Fibroblast of skin of right biceps (primary cell): ENCODE results near the gene CYTH2.

Experiments used
- DNase-seq: peaks from one replicate; pipeline ENCODE4 v3.0.0-alpha.2; 2013

CYTH2 gene

DNA sequence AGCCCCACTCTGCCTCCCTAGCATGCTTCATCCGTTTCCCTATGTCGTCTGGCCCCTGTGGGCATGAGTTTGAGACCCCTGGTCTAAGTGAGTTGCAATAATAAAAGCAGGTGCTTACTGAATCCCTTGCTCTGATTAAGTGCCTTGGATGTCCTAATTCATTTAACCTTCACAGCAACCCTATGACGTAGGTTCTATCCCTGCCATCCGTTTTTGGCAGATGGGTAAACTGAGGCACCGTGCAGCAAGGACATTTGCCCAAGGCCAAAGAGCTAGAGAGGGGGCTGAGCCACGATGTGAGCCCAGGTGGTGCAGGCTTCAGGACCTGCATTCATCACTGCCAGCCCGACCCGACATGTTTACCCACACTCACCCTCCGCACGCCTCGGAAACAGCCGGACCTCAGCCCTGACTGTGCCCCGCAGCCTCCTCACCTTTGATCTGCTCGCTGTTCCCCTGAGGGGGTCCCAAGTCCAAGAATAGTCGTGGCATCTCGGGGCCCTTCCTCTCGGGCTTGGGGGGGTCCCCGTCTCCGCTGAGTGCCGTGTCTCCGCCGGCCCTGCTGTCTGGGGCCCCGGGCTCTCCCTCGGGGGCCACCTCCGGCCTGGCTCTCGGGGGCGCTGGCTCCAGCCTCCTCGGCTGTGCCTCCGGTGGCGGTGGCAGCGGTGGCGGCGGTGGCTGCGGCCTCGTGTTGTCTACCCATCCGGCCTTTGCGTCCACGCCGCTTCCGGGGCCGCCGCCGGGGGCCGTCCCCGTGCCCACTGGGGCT, 28.0 kb downstream of the CYTH2 start:
- DNase-seq: no peak

DNA sequence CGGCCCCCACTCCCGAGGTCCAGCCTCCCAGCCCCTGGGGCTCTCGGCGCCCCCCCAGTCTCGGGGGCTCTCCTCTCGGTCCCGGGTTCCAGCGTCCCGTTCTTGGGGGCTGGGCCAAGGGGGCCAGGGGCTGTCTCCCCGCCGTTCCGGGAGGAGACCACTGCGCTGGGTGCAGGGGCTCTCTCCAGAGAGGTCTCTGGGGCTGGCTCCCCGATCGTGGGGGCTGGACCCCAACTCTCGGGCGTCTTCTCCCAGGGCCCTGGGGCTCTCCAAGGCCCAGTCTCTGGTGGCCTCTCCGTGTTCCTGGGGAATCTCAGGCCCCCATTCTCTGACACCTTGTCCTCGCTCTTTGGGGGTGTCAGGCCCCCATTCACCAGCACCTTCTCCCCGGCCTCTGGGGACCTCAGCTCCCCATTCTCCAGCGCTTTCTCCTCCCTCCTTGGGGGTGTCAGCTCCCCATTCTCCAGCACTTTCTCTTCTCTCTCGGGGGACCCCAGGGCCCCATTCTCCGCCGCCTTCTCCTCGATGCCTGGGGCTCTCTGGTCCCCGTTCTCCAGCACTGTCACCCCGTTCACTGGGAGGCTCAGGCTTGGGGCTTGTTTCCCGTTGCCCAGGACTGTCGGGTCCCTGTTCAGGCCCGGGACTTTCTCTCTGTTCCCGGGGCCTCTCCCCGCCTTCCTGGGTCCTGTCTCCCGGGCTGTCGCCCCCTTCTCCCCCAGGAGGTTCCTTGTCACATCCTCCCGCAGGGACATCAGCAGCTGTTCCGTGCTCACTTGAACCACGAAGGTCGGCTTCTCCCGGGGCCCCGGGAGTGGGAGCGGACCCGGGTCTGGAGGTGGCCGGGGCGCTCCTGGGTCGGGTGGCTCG, 28.8 kb downstream of the CYTH2 start:
- DNase-seq: no peak

DNA sequence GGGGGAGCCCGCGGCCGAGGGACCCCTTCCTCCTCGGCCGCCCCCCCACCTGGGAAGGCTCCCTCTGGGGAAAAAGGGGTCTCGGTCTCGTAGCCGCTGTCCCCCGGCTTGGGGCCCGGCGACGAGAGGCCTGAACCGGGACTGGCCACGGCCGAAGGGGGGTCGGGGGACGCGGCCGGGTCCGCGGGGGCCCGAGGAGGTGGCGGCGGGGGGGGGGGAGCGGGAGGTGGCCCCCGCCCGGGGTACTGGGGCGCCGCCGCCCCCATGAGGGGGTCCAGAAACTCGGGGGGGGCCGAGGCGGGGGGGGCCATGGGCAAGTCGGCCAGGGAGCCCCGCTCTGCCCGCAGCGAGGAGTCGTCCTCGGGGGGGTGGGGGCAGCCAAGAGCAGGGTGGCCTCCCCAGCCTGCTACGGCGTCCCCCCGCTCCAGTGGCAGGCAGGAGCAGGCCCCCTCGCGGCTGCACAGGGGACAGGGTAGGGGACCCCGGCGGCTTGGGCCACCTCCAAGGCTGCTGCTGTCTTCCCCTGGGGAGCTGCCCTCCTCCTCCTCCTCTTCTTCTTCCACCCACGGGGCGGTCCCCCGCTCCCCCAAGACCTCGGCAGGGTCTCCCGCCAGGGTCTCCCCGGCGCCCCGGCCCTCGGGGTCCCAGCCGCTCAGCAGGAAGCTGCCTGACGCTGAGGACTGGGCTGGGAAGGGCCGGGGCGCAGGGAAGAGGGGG, 29.6 kb downstream of the CYTH2 start:
- no peak for DNase-seq

DNA sequence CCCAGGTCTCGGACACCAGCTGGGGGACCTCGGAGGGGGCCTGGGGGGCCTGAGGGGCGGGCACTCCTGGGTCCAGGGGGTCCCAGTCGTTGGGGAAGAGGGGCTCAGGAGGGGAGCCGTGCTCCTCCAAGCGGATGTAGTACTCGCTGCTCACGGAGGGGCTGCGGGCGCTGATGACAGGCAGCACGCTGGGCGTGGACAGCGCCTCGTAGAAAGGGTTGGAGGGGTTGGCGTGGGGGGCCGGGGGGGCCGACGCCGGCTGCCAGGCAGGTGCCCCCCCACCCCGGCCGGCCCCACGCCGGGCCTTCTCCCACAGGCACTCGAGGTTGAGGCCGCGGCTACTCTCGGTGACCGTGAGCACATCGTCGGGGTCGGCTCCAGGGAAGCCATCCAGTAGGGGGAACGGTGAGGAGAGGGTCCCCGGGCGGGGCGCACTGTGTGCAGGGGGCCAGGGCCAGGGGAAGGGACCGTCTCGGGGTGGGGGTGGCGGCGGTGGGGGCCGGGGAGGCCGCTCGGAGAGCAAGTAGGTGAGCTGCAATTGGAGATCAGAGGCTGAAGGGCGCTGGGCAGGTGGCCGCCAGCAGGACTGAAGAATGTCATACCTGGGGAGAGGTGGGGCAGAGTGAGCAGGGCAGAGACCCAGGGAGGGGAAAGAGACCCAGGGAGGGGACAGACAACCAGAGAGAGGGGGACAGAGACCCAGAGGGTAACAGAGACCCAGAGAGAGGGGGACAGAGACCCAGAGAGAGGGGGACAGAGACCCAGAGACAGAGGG, 30.3 kb downstream of the CYTH2 start:
- DNase-seq: no peak

DNA sequence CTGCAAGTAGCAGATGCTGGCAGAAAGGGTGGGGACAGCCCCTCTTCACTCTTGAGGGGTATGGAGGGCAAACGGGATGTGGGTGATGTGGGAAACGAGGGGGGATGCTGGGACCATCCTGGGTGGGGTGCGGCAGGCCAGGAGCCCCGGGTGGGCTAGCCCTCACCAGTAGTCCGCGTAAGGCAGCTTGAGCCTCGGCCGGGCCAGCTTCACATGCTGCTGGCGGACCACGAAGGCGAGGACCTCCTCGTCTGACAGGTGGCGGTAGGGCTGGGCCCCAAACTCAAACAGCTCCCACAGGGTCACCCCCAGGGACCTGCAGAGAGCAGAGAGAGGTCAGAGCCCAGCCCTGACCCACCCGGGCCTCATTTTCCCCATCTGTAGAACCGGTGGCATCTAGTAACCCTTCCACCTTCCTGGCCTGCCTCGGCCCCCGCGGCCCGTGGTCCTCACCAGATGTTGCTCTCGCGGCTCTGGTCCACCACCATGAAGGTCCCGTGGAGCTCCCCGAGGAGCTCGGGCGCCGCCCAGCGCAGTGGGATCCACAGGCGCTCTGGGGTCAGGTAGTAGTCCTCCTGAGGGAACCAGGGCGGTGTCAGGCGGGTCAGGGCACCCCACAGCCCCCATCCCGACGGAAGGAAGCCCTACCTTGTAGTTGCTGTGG, 31.8 kb downstream of the CYTH2 start:
- DNase-seq: no peak

DNA sequence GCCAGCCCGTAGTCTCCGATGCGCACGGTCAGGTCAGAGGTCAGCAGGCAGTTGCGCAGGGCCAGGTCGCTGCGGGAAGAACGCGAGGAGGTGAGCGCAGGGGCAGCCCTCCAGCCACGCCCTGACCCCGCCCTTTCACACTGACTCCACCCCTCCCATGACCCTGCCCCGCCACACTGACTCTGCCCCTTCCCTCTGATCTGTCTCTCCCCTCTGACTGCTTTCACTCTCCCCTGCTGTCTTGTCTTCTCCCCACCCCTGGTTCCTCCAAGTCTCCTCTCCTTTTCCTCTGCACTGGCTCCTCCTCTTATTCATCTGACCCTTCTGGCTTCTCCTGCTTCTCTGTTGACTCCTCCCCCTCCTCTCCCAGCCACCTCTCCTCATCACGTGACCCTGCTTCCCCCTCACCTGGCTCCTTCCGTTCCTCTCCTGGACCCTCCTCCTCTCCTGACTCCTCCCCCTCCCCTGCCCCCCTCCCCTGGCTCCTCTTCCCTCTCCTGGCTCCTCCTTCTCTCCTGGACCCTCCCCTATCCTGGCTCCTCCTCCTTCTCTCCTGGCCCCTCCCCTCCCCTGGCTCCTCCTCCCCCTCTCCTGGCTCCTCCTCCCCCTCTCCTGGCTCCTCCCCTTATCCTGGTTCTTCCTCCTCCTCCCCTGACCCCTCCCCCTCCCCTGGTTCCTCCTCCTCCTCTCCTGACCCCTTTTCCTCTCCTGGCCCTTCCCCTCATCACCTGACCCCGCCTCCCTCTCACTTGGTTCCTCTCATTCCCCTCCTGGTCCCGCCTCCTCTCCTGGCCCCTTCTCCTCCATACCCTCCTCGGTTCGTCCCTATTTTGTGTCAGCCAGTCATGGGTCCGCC, 32.6 kb downstream of the CYTH2 start:
- DNase-seq: peak; percentile 51

DNA sequence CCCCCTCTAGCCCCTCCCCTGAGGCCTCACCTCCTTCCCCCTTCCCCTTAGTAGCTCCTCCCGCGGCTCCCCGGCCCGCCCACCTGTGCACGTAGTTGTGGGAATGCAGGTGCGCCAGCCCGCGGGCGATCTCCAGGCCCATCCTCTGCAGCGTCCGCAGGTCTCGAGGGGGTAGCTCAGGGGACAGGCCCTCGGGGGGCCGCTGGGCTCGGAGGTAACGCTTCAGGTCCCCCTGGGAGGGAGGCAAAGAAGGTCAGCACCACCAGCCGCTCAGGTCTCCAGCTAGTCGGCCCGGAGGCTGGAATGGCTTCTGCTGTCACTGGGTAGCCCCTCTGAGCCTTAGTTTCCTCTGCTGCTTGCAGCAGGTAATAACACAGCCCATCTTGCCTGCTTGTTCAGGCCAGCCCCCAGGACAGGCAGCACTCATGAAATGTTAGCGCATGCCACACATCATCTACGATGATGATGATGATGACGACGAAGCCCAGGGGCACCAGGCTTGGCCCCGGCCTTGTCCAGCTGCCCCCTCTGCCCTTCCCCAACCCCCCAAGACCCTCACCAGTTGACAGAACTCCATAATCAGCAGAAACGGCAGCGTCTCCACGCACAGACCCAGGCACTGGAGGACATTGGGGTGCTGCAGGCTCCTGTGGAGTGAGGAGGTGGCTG, 33.3 kb downstream of the CYTH2 start:
- DNase-seq: no peak

DNA sequence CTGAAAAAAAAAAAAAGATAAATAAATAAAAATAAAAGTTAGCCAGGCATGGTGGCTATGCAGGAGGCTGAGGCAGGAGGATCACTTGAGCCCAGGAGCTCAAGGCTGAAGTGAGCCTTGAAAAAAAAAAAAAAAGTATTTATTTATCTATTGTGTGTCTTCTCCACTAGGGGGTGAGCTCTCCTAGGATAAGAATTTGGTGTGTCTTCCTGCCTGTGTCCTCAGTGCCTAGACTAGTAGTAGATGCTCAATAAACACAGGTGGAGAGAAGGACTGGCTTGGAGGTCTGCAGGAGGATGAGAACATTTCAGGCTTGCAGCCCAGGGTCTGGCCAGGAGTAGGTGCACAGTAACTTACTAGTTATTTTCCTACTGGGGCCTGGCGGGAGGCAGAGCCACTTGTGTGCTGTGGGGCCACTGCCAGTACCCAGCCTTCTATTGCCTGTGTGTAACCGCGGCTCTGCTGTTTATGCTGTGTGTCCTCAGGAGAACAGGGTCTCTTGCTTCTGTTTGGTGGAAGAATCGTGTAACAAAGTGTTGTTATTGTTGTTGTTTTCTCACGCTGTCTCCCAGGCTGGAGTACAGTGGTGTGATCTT, 37.1 kb downstream of the CYTH2 start:
- DNase-seq: peak; percentile 58

DNA sequence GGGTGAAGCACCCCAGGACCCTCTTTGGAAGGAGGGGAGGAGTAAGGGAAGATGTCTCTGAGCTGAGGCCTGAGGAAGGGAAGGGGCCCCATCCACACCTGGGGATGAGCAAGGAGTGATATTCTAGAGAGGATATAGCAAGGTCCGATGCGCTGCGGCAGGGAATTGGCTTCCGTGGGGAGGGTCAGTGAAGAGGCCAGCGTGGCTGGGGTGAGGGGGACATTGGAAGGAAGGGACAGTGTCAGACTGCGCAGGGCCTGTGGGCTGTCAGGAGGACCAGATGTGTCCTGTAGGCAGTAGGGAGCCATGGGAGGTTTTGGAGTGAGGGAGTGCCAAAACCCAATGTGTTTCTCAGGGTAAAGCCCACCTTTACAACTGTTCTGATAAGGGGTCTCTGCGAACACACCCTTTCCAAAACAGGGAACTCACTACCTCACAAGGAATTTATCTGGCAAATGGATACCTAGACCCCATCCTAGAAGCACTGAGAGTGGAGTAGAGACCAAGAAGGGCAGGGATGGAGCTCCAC, 38.8 kb downstream of the CYTH2 start:
- DNase-seq: no peak

DNA sequence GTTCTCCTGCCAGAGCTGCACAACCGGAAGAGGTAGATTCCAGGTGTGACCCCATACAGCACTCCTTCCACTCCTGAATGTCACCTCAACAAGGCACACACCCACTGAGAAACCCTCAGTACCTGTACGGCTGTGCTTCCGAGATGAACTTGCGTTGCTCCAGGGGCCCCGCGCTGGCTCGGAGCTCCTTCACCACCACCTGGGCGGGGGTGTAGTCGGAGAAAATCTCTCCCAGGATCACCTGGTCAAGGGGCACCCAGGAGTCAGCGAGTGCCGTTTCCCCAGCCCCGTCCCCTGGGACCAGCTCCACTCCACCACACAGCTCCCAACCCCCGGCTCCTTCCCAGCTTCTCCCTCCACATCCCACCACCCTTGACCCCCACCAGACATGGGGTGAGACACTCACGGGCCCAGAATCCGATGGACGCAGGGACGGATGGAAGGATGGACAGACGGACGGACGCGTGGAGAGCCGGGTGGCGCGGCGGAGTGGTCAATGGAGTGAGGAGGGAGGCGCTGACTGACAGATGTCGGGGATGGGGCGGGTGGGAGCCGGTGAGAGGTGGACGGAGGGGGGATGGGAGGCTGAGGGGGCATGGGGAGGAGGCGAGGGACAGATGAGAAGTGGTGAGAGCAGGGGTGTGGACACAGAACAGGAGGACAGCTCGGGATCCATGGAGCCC, 39.7 kb downstream of the CYTH2 start:
- DNase-seq: no peak

DNA sequence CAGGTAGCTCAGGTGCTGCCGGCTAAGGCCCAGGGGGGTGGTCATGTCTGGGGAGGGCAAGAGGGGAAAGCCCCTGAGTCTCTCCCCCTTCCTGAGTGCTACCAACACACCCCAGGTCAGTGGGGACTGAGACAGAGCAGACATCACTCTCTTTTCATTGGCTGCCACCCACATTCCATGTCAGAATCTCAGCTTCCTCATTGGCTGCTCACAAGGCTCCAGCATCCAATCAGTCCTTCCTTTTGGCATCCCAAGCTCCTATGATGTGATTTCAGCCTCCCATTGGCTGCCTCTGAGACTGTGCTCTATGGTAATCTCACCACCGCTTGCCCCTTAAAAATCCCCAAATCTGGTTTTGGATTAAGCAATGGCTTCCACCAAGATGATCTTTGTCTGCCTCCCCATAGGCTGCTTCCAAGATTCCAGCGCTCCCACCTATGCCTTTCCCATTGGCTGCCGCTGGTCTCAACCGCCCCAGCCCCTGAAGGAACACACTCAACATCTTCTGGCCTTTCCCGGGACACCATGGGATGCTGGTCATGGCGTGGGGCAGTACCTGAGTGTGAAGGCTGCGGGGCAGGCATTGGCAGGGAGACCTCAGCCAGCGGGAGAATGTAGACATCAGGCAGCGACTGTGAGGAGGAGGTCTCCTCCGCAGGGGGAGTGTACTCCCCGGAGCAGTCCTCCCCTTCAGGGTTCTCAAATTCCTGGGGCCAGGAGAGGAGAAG, 40.5 kb downstream of the CYTH2 start:
- DNase-seq: no peak

DNA sequence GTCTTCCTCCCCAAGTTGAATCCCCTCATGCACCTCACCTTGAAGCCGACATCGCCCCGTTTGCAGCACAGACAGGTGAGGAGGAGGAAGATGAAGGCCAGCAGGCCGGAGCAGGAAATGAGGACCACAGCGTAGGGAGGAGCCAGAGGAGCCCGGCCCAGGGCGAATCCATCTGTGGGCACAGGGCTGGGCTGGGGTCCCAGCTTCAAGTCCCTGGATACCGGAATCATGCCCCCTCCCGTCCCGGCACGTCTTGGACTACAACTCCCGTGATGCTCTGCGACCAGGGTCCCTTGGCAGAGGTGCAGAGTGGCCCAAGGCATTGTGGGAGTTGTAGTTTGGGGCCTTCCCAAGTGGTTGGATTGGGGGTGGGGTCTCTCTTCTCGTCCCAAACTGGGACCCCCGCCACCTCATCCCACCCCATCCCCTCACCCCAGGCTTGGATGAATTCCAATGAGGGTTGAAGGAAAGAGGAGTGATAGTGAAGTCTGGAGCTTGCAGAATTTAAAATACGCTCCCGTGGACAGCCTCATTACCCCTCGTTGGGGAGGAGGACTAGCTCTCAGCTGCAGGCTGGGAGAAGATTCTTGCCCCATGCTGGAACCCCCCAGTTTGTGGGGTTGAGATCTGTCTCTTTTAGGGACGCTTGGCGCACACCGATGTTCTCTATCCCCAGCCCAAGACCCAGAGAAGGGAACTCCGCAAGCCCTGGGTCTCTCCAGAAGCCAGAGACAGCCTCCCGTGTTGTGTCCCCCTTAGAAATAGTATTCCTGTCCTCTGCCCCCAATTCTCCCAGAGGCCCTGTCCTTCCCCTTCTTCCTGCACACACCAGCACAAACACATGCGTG, 41.5 kb downstream of the CYTH2 start:
- DNase-seq: peak; percentile 51

DNA sequence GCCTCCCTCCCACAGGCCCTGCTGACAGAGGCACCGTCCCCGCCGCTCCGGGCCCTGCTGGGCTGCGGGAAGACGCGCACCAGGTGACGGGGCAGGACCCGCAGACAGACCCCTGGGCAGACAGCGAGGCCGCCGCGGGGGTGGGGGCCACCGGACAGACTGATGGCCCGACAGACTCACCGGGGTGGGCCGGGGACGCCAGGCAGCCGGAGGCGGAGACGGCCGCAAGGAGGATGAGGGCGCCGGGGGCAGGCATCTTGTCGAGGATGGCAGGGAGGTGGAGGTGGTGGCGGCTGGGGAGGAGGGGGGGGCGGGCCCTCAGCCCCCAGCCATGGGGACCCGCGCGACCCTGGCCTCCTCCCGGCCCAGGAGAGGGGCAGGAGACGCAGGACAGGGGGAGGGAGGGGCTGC, 42.2 kb downstream of the CYTH2 start:
- DNase-seq: no peak

DNA sequence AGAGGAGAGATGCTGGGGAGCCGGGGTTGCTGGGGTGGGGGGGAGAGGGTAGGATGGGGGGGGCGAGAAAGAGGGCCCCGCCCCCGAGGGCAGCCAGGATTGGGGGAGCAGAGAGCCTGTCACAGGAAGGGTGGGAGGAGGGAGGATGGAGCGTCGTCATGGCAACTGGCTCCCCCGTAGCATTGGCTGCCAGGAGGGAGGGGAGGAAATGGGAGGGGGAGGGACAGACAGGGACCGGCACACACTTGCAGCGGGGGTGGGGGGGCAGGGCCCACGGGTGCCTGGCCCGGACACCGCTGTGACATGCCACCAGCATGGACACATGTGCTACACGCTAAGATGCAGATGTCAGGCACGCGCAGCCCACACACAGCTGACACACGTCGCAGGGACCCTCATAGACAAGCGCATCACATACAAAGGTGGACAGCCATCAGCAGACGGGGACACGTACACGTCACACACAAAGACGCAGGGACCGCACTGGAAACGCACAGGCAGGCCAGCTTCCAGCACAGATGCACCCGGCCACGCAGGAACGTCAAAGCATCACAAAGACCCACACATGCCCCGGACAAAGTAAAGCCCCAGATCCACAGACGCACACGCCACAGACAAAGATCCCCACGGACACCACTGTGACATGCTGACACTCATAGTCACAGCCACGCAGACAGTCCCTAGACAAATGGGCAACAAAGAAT, 42.8 kb downstream of the CYTH2 start, which contains the start of gene LMTK3:
LMTK3 (minus strand) TSS at position 36 of the 704 bp plus-strand sequence. CDS start 259 bp downstream, outside the sequence.
- DNase-seq: peak; percentile 68

DNA sequence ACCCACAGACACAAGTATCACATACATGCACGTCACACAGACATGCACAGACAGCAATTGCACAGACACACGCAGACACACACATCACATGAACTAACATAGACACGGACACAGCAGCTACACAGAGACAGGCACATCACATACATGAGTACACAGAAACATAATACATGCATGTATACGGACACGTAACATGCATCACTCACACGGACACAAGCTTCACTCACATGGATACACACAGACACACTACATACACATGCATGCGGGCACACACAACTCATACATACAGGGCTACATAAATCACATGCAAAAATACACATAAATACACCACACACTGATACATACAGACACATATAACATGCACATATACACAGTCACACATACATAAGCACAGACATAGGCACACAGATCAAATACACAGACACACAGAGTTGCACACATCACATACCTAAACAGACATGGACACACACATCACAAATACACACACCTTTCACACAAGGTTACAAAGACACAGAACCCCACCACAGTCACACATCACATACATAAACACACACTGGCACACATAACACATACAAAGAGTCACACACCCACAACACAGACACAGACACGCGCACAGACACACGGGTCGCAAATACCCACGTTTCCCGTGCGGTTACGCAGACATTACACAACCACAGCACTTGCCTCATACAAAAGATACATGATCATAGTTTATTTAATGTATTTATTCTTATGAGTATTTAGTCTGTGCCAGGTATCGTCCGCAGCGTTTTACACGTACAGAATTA, 43.5 kb downstream of the CYTH2 start:
- DNase-seq: no peak
